Mucosa of stomach (tissue), 1 donor: Measurements from ENCODE around the gene TMSB10.
"Not testable (repeated sequence)": the region's sequence is repeated elsewhere in the genome, so short reads cannot be mapped to it uniquely, and the experiment has no call there.

Experiments
- H3K27me3 ChIP-seq: one replicate; pipeline ENCODE4 v1.7.0; 2013; ENCODE audit warnings: mild to moderate bottlenecking, low read length; ENCODE audit not compliant: control insufficient read depth, insufficient read depth
- H3K36me3 ChIP-seq: one replicate; pipeline ENCODE4 v1.7.0; 2013; ENCODE audit warnings: low read length; ENCODE audit not compliant: control insufficient read depth, insufficient read depth
- H3K4me1 ChIP-seq: one replicate; pipeline ENCODE4 v1.7.0; 2013; ENCODE audit warnings: mild to moderate bottlenecking, low read length; ENCODE audit not compliant: control insufficient read depth, insufficient read depth
- H3K4me3 ChIP-seq: one replicate; pipeline ENCODE4 v1.7.0; 2013; ENCODE audit warnings: low read length
- H3K9ac ChIP-seq: one replicate; pipeline ENCODE4 v1.7.0; 2013; ENCODE audit warnings: mild to moderate bottlenecking, low read length, moderate library complexity
- H3K9me3 ChIP-seq: one replicate; pipeline ENCODE4 v1.7.0; 2013; ENCODE audit warnings: mild to moderate bottlenecking, low read length, moderate library complexity; ENCODE audit not compliant: control insufficient read depth
- donor health status: Pancreatic carcinoma.

Gene TMSB10

GRCh38 chr2:84905181-84906107 is at the start of gene TMSB10:
Gene TMSB10 (plus strand): TSS chr2:84905656.
- Histone ChIP-seq H3K9me3 (no peaks in the 10 kb centered on the region), H3K9ac (peak within 1 kb of the TSS; percentile 94), H3K4me3 (peak within 1 kb of the TSS; percentile 85), H3K27me3 (no peaks in the 10 kb centered on the region), H3K4me1 (peaks cover 14% of the 10 kb centered on the region), H3K36me3 (no peaks in the 10 kb centered on the region)

- Histone ChIP-seq H3K36me3 (no peaks in the 10 kb centered on the region), H3K9me3 (no peaks in the 10 kb centered on the region), H3K9ac (no peak overlapping the region), H3K4me1 (no peaks in the 10 kb centered on the region), H3K27me3 (peaks cover 4% of the 10 kb centered on the region), H3K4me3 (no peak overlapping the region)
Observed at GRCh38 chr2:84855731-84856130, 49.7 kb upstream of the TMSB10 start.

- H3K27me3 ChIP-seq: peaks cover 4% of the 10 kb centered on the region
- H3K9ac ChIP-seq: no peak overlapping the region
- H3K4me1 ChIP-seq: no peaks in the 10 kb centered on the region
- H3K4me3 ChIP-seq: no peak overlapping the region
- no peaks in the 10 kb centered on the region for H3K36me3 ChIP-seq
- no peaks in the 10 kb centered on the region for H3K9me3 ChIP-seq
Observed at GRCh38 chr2:84856787-84857186, 48.7 kb upstream of the TMSB10 start.

GRCh38 chr2:84857566-84857965 is 47.9 kb upstream of the TMSB10 start:
- H3K9ac ChIP-seq: no peak overlapping the region
- no peak overlapping the region for H3K4me3 ChIP-seq
- H3K9me3 ChIP-seq: no peaks in the 10 kb centered on the region
- no peaks in the 10 kb centered on the region for H3K27me3 ChIP-seq
- no peaks in the 10 kb centered on the region for H3K4me1 ChIP-seq
- H3K36me3 ChIP-seq: no peaks in the 10 kb centered on the region

- Histone ChIP-seq H3K9me3 (no peaks in the 10 kb centered on the region), H3K4me1 (no peaks in the 10 kb centered on the region), H3K36me3 (no peaks in the 10 kb centered on the region), H3K27me3 (no peaks in the 10 kb centered on the region), H3K9ac (no peak overlapping the region), H3K4me3 (no peak overlapping the region)
Observed at GRCh38 chr2:84858123-84858522, 47.3 kb upstream of the TMSB10 start.

- Histone ChIP-seq H3K36me3 (no peaks in the 10 kb centered on the region), H3K9me3 (no peaks in the 10 kb centered on the region), H3K4me3 (no peak overlapping the region), H3K27me3 (no peaks in the 10 kb centered on the region), H3K4me1 (no peaks in the 10 kb centered on the region), H3K9ac (no peak overlapping the region)
Observed at GRCh38 chr2:84858937-84859336, 46.5 kb upstream of the TMSB10 start.

- Histone ChIP-seq H3K9ac (no peak overlapping the region), H3K36me3 (no peaks in the 10 kb centered on the region), H3K4me1 (no peaks in the 10 kb centered on the region), H3K9me3 (no peaks in the 10 kb centered on the region), H3K27me3 (no peaks in the 10 kb centered on the region), H3K4me3 (no peak overlapping the region)
Observed at GRCh38 chr2:84861539-84861938, 43.9 kb upstream of the TMSB10 start.

- Histone ChIP-seq H3K9me3 (no peaks in the 10 kb centered on the region), H3K36me3 (no peaks in the 10 kb centered on the region), H3K27me3 (no peaks in the 10 kb centered on the region), H3K4me1 (no peaks in the 10 kb centered on the region), H3K9ac (no peak overlapping the region), H3K4me3 (no peak overlapping the region)
Observed at GRCh38 chr2:84862006-84862405, 43.5 kb upstream of the TMSB10 start.

GRCh38 chr2:84865181-84865783 is 40.2 kb upstream of the TMSB10 start:
- no peak overlapping the region for H3K4me3 ChIP-seq
- H3K9me3 ChIP-seq: no peaks in the 10 kb centered on the region
- no peaks in the 10 kb centered on the region for H3K27me3 ChIP-seq
- H3K4me1 ChIP-seq: no peaks in the 10 kb centered on the region
- H3K9ac ChIP-seq: no peak overlapping the region
- no peaks in the 10 kb centered on the region for H3K36me3 ChIP-seq

GRCh38 chr2:84866122-84866521 is 39.3 kb upstream of the TMSB10 start:
- H3K9me3 ChIP-seq: no peaks in the 10 kb centered on the region
- no peak overlapping the region for H3K4me3 ChIP-seq
- no peaks in the 10 kb centered on the region for H3K27me3 ChIP-seq
- H3K4me1 ChIP-seq: no peaks in the 10 kb centered on the region
- H3K9ac ChIP-seq: no peak overlapping the region
- H3K36me3 ChIP-seq: no peaks in the 10 kb centered on the region

- H3K9ac ChIP-seq, H3K36me3 ChIP-seq, H3K9me3 ChIP-seq, H3K4me3 ChIP-seq, H3K4me1 ChIP-seq, H3K27me3 ChIP-seq: not testable (repeated sequence)
Observed at GRCh38 chr2:84868327-84868726, 37.1 kb upstream of the TMSB10 start.

GRCh38 chr2:84870306-84870705 is 35.1 kb upstream of the TMSB10 start:
- Histone ChIP-seq H3K4me3 (no peak overlapping the region), H3K4me1 (no peaks in the 10 kb centered on the region), H3K9ac (no peak overlapping the region), H3K27me3 (no peaks in the 10 kb centered on the region), H3K36me3 (no peaks in the 10 kb centered on the region), H3K9me3 (no peaks in the 10 kb centered on the region)
